Osteocyte (in vitro differentiated cells): ENCODE data around the gene REPIN1. TPM values are rescaled to one million over a fixed set of nuclear protein-coding genes. Genes with fewer than 3 reads are reported as not detected.
A peak's percentile ranks its signal among the peaks of the same experiment; 100 is the strongest.

ENCODE experiments used
- DNase-seq: peaks from one replicate; pipeline ENCODE4 v3.0.0; 2021; ENCODE audit warnings: mixed read lengths; ENCODE audit not compliant: unreplicated experiment; ENCODE audit errors: extremely low spot score
- H3K27ac Mint-ChIP-seq: one replicate; pipeline ENCODE4 v1.8.0; 2021; ENCODE audit warnings: mild to moderate bottlenecking, mixed read lengths; ENCODE audit not compliant: unreplicated experiment
- H3K27me3 Mint-ChIP-seq: one replicate; pipeline ENCODE4 v1.8.0; 2021; ENCODE audit warnings: mixed read lengths; ENCODE audit not compliant: unreplicated experiment
- H3K36me3 Mint-ChIP-seq: one replicate; pipeline ENCODE4 v1.8.0; 2021; ENCODE audit warnings: mixed read lengths; ENCODE audit not compliant: unreplicated experiment
- H3K4me1 Mint-ChIP-seq: one replicate; pipeline ENCODE4 v1.8.0; 2021; ENCODE audit warnings: mixed read lengths; ENCODE audit not compliant: unreplicated experiment
- H3K4me3 Mint-ChIP-seq: one replicate; pipeline ENCODE4 v1.8.0; 2021; ENCODE audit warnings: mild to moderate bottlenecking, moderate library complexity, mixed read lengths; ENCODE audit not compliant: unreplicated experiment
- H3K9me3 Mint-ChIP-seq: one replicate; pipeline ENCODE4 v1.8.0; 2021; ENCODE audit warnings: mixed read lengths; ENCODE audit not compliant: unreplicated experiment
- CTCF ChIP-seq: fragments of 200-600 bp; sonication (generic); IDR thresholded peaks from 2 replicates; pipeline ENCODE4 v1.5.0; 2021; ENCODE audit warnings: antibody characterized with exemption, mild to moderate bottlenecking, moderate library complexity
- total RNA-seq: library from RNA; stranded (reverse); gene quantifications from 2 replicates; pipeline ENCODE4 v1.2.1, GENCODE V29; 2021

REPIN1 gene
- total RNA-seq, 1 donor from 2014 or later, result 66.3 TPM

GRCh38 chr7:150365194-150365593 is 3.4 kb upstream of the REPIN1 start:
- Mint-ChIP-seq H3K9me3 (no peaks in the 10 kb centered on the region), H3K27ac (no peak overlapping the region), H3K4me3 (no peak overlapping the region), H3K4me1 (peaks cover 18% of the 10 kb centered on the region), H3K27me3 (no peaks in the 10 kb centered on the region), H3K36me3 (peaks cover 2% of the 10 kb centered on the region)
- DNase-seq, result no peak
- TF ChIP-seq CTCF, result no peak

DNA sequence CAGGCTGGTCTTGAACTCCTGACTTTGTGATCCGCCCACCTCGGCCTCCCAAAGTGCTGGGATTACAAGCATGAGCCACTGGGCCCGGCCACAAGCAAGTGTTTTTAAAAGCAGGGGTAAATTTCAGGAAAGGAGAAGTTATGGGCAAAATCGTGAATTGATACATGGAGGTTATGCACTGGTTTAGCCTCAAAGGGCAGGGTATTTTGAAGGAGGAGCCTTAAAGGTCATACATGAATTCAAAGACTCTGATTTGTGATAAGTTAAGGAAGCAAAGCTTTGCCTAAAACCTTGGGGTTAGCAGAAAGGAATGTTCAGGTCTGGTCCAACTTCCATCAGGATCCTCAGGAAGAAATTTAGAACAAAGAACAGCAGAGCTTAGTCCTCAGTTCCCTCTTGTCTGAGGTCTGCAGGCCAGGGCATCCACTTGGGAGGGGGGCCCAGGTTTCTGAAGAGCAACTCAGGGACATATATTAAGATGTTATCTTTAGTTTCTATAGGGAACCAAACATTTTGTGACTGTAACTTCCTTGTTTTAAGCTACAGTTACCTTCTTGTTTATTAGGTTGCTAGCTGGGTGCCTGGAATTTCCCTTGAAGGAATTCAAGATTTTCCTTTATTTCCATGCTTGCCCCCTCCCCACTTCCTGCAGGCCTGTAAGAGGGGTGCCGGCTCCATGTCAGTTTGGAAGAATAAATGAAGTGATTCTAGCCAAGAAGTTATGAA is 2.8 kb upstream of the REPIN1 start:
- no peak for TF ChIP-seq CTCF
- peaks cover 2% of the 10 kb centered on the region for H3K36me3 Mint-ChIP-seq
- no peak for DNase-seq
- H3K9me3 Mint-ChIP-seq, result no peaks in the 10 kb centered on the region
- H3K27me3 Mint-ChIP-seq, result no peaks in the 10 kb centered on the region
- no peak overlapping the region for H3K27ac Mint-ChIP-seq
- peaks cover 24% of the 10 kb centered on the region for H3K4me1 Mint-ChIP-seq
- no peak overlapping the region for H3K4me3 Mint-ChIP-seq

DNA sequence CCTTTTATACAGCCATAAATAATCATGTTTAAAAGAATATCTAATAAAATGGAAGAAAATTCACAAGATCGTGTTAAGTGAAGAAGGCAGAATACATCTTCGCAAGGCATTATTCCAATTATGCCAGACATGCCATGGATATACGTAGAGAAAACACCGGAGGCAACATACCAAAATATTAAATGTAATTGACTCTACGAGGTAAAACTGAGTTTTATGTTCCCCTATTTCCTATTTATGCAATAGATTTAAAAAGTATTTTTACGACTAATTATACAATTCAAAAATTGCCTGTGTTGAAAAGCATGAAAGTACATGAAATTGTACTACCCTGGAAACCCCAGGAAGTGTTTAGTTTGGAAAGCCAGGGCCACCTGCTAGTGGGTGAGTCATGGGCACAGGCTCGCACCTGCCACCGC is 936 bp upstream of the REPIN1 start:
- no peak for DNase-seq
- H3K27me3 Mint-ChIP-seq, result no peaks in the 10 kb centered on the region
- peak overlapping the region; percentile 82 for H3K4me3 Mint-ChIP-seq
- H3K27ac Mint-ChIP-seq, result peak overlapping the region; percentile 95
- TF ChIP-seq CTCF, result no peak
- H3K36me3 Mint-ChIP-seq, result peaks cover 5% of the 10 kb centered on the region
- no peaks in the 10 kb centered on the region for H3K9me3 Mint-ChIP-seq
- H3K4me1 Mint-ChIP-seq, result peaks cover 20% of the 10 kb centered on the region

DNA sequence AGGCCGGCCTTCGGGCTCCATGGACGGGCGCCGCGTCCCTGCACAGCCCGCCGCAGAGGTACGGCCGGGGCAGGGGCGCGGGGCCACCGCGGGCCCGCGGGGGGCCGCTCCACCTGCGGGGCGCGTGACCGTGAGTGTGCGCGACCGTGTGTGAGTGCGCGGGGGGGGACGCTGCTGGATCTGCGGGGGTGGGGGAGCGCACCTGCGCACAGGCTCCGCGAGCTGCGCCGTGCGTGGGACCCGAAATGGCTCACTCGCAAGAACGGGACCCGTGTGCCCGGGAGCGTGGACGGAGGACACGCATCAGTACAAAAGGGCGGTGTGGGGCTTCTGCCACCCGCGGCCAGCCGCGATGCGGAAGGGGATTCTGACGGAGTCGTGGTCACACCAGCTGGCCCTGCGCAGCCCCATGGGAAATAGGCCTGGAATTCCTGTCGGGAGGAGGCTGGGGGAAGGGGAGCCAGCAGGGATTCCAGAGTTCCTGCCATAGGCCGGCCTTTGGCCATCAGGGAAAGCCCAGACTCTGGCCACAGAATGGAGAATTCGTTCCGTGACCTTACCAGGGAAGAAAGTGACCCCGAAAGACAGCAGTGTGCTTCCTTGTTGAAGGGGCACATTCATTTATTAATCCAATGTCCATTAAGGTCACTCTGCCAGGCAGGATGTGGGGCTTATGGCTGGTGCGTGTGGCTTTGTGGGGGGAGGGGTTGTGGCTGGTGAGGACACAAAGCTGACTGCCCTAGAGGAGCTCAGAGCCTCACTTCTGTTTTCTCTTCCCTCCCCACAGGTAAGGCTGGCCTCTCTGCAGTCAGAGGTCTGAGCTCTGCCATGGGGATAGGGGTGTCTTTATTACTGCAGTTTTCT is 494 bp downstream of the REPIN1 start:
- H3K36me3 Mint-ChIP-seq, result peaks cover 15% of the 10 kb centered on the region
- peaks cover 22% of the 10 kb centered on the region for H3K4me1 Mint-ChIP-seq

More for the DNA sequence above, 494 bp downstream of the REPIN1 start:
- H3K27ac Mint-ChIP-seq, result peak overlapping the region; percentile 95
- no peak for DNase-seq
- H3K9me3 Mint-ChIP-seq, result no peaks in the 10 kb centered on the region
- peak overlapping the region; percentile 95 for H3K4me3 Mint-ChIP-seq
- TF ChIP-seq CTCF, result no peak
- no peaks in the 10 kb centered on the region for H3K27me3 Mint-ChIP-seq
